Activated CD4-positive, alpha-beta T cell treated with anti-CD3 and anti-CD28 coated beads, Interleukin-2, amount 50 U/mL, for 1 hour (primary cell): ENCODE results near the gene REEP6.
A peak's percentile ranks its signal among the peaks of the same experiment; 100 is the strongest.
"Not testable (repeated sequence)": the region's sequence is repeated elsewhere in the genome, so short reads cannot be mapped to it uniquely, and the experiment has no call there.

ENCODE experiments used
- DNase-seq: peaks from one replicate; pipeline ENCODE4 v3.0.0-alpha.2; 2020

Gene REEP6

DNA sequence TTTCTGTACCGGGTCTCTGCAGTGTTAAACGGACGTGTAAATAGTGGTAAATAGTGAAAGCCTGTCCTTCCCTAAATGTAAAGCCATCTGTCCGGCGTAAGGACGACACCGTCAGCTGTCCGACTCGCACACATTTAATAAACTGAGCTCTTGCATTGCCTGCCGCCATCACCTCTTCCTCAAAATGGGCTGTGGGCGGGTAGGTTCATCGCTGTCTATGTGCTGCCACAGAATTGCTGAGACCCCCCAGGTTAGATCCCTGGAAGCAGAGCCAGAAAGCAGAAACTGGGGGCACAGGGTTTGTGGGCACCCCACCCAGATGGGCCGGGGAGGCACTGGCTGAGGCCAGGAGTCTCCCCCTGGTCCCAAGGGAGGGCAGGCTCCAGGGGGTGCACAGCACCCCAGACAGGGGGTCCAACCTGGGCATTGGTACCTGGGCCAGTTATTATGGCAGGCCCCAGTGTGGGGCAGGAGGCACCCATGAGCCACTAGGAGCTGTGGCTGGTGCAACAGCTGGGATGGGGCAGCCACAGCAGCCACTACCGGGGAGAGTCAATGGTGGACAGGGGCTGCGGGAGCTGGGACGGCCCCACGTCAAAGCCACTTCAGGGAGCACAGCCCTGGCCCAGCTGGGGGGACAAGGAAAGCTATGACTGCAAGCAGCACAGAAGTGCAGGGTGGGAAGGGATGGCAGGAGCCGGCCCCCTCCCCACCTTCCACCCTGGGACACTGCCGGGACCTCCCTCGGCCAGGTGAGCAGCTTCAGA lies 17.7 kb upstream of the REEP6 start:
- DNase-seq: no peak

- no peak for DNase-seq
Observed at GRCh38 chr19:1474011-1474764, 16.8 kb upstream of the REEP6 start.

GRCh38 chr19:1474765-1475351 lies 16.1 kb upstream of the REEP6 start:
- no peak for DNase-seq

DNA sequence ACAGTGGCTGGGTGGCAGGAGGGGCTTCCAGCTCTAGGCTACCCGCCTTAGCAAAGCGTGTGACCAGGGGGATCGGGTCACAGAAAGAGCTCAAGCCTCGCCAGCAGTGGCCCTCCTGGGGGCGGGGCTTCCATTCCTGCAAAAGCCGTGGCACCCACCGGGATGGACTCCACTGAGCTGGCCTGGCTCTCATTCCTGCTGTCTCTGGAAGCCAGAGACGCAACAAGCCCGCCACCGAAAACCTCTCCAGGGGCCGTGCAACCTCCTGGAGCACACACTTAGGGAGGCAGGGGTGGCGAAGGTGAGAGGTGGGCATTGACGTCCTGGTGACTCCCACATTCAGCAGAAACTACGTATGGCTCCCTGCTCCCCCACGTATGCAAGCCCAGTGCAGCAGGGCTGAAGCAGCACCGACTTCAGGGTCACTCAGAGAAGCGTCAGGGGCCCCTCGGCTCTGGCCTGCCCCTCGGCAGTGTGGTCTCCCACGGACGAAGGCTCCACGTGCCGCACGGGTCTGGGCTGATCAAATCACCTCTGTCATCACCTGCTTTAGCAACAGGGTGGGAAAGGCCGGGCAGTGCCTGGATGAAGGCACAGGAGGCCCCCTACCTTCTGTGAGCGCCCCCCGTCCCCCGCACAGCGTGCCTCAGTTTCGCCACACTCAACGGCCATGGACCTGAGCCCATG lies 15.1 kb upstream of the REEP6 start:
- no peak for DNase-seq

DNA sequence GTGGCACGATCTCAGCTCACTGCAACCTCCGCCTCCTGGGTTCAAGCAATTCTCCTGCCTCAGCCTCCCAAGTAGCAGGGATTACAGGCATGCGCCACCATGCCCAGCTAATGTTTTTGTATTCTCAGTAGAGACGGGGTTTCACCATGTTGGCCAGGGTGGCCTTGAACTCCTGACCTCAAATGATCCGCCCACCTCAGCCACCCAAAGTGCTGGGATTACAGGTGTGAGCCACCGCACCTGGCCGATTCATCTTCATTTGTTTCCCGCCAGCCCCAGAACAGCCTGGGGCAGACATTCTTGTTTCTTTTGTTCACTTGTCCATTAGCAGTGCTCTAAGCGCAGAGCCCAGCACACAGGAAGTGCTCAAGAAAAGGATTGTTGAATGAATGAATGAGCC lies 13.9 kb upstream of the REEP6 start:
- DNase-seq: not testable (repeated sequence)

DNA sequence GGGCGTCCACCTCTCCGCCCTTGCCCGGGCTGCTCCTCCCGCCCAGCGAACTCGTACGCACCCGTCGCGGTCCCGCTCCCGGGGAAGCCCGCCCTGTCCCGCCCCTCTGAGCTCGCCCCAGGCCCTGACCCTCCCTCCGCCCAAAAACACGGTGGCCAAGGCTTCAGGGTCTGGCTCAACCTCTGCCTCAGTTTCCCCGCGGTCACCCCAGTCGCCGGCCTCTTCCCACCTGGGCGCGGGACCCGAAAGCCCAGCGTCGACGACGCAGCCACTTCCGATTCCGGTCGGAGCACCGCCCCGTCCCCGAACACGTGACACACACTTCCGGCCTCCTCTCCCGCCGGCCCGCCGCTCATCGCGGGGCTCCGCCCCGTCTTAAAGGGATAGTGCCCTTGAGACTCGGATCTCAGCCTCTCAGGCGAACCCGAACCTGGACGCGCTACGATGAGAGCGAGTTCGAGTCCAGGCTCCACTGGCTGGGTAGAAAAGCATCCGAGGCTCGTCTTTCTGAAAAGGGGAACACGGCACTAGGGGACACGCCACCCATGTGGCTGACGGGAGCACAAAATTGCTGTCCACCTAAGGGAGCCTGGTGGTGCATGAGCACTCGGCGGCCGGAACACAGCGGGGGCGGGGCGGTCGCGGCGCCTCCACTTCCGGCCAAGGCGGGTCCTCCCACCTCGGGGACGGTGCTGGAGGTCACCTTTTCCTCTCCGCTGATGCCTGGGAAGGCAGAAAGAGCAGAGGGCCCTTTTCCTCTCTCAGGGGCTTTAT lies 11.9 kb upstream of the REEP6 start, which contains the start of gene C19orf25:
TSS of gene C19orf25 (minus strand) at position 282 of the 774 bp plus-strand sequence. CDS start 312 bp downstream, outside the sequence.
- DNase-seq: peak; percentile 88

DNA sequence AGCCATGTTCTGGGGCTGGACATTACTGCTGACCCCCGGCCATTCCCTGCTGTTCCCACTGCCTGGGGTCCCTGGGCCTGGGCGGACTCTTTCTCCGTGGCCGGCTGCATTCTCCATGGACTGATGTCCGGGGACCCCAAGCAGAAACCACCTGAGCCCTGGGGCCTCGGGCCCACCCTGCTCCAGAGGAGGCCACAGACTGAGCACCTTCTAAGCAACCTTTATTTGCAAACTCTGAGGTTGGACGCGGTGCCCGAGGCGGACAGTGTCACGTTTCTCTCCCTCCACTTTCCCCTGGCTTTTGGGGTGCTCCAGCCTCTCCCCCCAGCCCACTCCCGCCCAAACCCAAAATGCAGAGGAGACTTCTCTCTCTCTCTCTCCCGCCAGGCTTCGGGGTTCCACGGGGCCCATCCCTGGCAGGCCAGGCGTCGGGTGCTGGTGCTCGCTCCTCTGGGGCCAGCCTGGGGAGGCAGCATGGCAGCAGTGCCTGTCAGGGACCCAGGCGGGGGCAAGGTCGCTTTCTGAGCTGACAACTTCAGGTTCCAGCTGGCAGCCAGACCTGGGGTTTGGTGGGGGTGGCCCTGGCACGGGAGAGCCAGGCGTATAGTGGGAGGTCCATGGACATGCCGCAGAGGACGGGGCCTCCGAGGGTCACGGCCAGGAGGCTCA lies 9.6 kb upstream of the REEP6 start:
- no peak for DNase-seq

GRCh38 chr19:1481893-1482360 lies 9.1 kb upstream of the REEP6 start:
- no peak for DNase-seq

DNA sequence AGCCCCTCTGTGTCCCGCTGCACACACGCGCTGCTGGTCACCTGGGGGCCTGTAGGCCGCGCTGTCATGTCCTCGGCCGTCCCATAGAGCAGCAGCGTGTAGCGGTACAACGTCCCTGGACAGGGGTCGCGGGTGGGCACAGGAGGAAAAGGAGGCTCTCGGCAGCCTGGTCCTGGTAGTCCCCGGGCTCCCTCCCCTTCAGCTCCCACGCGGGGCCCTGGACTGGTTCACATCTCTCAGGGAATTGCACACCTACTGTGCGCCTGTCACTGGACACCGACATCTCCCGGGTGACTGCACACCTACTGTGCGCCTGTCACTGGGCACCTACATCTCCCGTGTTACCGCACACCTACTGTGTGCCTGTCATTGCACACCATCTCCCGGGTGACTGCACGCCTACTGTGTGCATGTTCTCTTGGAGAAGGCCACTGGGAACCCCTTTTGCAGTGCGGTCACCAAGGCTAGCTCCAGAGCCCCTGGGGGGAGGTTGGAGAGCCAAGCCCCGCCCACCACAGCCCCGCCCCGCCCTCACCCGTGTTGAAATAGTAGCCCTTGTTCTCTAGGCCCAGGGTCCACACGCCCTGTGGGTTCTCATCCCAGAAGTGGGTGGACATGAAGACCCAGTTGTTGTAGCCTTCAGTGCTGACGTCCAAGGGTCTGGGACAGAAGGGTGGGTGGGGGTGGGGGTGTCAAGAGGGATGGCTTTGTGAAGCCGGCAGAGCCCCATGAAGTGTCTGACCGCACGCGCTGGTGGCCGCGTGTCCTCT lies 8.4 kb upstream of the REEP6 start:
- no peak for DNase-seq

GRCh38 chr19:1483131-1483978 lies 7.6 kb upstream of the REEP6 start:
- DNase-seq: no peak

DNA sequence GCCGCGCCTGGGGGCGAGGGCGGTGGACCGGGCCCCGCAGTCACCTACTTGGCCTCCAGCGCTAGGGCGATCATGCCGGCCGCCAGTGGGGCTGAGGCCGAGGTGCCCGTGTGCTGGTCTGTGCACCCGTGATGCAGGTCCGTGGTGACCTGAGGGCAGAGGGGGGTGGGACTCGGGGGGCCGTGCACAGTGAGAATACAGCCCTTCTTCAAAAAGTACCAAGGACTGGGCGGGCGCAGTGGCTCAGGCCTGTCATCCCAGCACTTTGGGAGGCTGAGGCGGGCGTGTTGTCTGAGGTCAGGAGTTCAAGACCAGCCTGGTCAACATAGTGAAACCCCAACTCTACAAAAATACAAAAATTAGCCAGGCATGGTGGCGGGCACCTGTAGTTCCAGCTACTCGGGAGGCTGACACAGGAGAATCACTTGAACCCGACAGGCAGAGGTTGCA lies 7.0 kb upstream of the REEP6 start:
- no peak for DNase-seq

DNA sequence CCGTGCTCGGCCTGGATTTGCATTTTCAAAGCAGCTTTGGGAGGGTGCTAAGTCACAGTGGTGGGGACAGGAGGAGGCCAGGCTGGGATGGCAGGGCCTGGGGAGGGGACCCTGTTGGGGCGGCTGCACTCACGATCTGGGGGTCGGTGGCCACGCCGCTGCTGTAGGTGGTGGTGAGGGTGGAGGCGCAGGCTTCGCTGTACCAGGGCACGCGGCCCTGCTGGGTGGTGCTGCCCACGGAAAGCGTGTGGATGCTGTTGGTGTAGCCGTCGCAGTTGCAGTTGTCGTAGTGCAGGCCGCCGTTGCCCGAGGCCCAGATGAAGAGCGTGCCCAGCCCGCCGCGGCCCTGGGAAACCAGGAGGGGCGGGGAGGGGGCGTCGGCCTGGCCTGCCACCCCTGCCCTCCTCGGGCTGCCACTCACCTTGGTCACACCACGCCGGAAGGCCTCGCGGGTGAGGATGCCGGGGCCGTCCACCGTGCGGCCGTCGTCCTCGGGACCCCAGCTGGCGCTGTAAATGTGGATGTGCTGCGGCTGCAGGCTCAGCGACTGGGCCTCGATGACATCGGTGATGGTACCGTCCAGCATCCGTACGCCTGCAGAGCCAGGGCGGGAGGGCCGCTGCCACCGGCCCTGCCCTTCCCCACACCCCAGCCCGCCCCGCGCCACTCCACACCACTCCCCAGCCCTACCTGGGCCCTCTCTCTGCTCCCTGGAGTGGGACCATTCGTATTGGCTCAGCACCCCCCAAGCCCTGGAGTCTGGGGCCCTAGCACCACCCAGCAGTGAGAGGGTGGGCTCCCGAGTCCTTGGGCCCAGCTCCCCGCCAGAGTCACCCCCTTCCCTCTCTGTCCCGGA lies 4.0 kb upstream of the REEP6 start:
- no peak for DNase-seq

DNA sequence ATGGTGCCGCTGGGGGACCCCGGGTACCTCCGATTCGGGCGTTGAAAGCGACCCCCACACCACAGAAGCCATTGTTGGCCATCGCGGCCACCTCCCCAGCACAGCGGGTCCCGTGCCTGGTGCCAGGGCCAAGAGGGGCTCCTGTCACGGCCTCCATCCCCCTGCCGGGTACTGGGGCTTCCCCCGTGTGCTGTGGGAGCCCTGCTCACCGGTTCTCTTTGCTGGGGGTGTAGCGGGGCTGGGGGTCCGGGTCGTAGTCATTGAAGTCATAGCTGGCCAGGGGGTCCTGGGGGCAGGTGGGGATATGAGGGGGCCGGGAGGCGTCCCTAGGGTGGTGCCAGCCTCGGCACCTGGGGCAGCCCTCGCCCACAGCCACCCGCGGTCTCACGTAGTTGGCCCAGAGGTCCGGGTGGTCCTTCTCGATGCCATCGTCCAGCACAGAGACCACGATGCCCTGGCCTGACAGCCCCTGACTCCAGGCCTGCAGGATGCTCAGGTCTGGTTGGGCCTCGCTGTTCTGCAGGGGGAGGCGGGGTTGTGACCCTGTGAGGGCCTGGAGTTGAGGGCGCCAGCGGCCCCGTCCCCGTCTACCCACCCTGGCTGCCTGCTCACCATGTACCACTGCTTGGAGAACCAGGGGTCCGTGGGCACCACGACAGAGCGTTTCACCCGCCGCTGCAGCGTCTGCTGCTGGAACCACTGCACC lies 3.3 kb upstream of the REEP6 start:
- no peak for DNase-seq

GRCh38 chr19:1488282-1488601 lies 2.7 kb upstream of the REEP6 start:
- DNase-seq: no peak

GRCh38 chr19:1489463-1490310 lies 1.3 kb upstream of the REEP6 start:
- DNase-seq: no peak

DNA sequence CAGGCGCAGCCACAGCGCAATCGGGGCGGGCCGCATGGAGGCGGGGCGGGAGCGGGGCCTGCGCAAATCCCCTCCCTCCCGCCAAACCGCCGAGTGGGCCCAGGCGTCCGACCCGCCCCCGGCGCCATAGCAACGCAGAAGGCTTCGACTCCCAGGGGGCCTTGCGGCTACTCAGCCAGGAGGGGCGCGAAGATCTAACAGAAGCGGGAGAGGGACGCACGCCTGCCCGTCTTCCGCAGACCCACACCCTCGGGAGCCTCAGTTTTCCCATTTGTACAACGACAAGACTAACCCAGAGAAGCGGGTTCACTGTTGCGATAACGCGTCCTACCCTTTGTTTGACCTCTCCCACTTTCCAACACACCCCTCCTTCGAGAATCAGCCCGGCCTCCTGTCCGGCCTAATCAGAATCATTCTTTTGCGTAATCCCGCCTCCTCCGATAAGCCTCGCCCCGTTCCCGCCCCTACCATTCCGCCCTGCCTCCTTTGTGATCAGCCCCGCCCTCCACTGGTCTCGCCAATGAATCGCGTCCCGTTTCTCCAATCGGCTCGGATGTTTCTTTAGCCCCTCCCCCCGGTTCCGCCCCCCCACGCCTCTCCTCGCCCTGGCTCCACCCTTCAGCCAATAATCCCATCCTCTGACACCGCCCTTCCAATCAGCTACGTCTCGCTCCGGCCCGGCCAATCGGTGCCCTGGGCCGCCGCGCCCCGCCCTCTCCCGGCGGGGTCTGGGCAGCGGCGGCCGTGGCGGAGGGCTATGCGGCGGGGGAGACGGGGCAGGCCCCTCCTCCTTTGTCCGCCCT lies 469 bp upstream of the REEP6 start, which contains the start of gene PCSK4:
TSS of gene PCSK4 (minus strand) at position 40 of the 803 bp plus-strand sequence. CDS start at position 36, 4 bp downstream.
- peak; percentile 97 for DNase-seq

DNA sequence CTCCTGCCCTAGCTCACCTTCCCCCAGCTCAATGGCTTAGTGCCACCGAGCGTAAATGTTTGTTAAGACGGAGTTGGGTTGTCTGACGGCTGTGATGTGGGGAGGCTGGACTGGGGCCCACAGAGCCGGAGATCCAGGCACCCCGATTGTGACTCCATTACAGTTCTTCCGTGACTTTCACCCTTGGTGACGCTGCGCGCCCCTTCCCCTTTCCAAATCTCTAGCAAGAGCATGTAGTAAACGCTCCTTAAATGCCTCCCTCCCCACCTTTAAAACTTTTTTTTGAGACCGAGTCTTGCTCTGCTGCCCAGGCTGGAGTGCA lies 829 bp downstream of the REEP6 start:
- DNase-seq: no peak
